H1 (cell line): ENCODE results near the gene MACROD1. TPM values are rescaled to one million over a fixed set of nuclear protein-coding genes. Genes with fewer than 3 reads are reported as not detected.

Experiments
- CBX8 ChIP-seq: fragments of 300-800, 300-1000 bp; sonication (generic); IDR thresholded peaks from 2 replicates; pipeline ENCODE4 v1.7.1; 2016; ENCODE audit warnings: low read depth, low read length, borderline replicate concordance
- CTCF ChIP-seq, 3 experiments: IDR thresholded peaks; 1 replicate in 2 of 3; 2 replicates in 1 of 3; pipeline versions ENCODE4 v1.5.1 to v1.6.1; 2011; ENCODE audit warnings: low read length in 3 of 3, mild to moderate bottlenecking in 3 of 3, inconsistent platforms in 2 of 3, low read depth in 1 of 3, moderate library complexity in 1 of 3; ENCODE audit not compliant: insufficient read depth in 1 of 3; ENCODE audit errors: control extremely low read depth in 1 of 3
- SUZ12 ChIP-seq: fragments of 200-600 bp; sonication (generic); IDR thresholded peaks from 2 replicates; pipeline ENCODE4 v1.6.1; 2012; ENCODE audit warnings: mild to moderate bottlenecking, inconsistent platforms, low read length, moderate library complexity, mixed read lengths
- polyA plus RNA-seq, 7 experiments: library from polyadenylated mRNA; depleted of rRNA in 3 of 7; stranded (reverse) in 5 of 7; unstranded in 2 of 7; fragments of >200 nt in 5 of 7; fragments of 200-250 nt in 2 of 7; gene quantifications; 1 replicate in 5 of 7; 2 replicates in 1 of 7; 4 replicates in 1 of 7; pipeline versions ENCODE4 v1.2.1 to v1.2.3, GENCODE V29; 2011 to 2013; ENCODE audit warnings: missing spikeins in 2 of 7, mixed read lengths in 2 of 7
- total RNA-seq: library from RNA; stranded (reverse); fragmentation: NEBNext Ultra II Directional; extraction: Animal tissue kit (Norgen Biotek cat#: 25700); gene quantifications from 2 replicates; pipeline ENCODE4 v1.2.1, GENCODE V29; 2021

The MACROD1 gene
- total and polyA plus RNA-seq, 2 of the 8 experiments (the other 6 are each of a cell fraction or from before 2014, with no cell fraction given), result 19.5 to 34.1 TPM

- TF ChIP-seq CTCF (IDR thresholded peaks at IDR 0.05; ENCODE audit: control extremely low read depth in 1 of 3, insufficient read depth in 1 of 3, low read depth in 1 of 3, low read length in 3 of 3) (peak in 2 of 3 experiments; percentile 82 to 85; a peak in 3 of 4 replicates), CBX8 (no peak), SUZ12 (no peak)
- TF ChIP-seq, all 59 proteins: peak for 4
Measured at GRCh38 chr11:64088162-64089026, 77.5 kb downstream of the MACROD1 start (continued).
